GM21423 (cell line): Measurements from ENCODE around the gene MC3R.

Source experiments
- ATAC-seq: cut with Tn5 transposase; IDR thresholded peaks from one replicate; pipeline ENCODE4 v1.9.1; 2021; ENCODE audit warnings: mild to moderate bottlenecking, moderate library complexity; ENCODE audit not compliant: unreplicated experiment

MC3R gene

DNA sequence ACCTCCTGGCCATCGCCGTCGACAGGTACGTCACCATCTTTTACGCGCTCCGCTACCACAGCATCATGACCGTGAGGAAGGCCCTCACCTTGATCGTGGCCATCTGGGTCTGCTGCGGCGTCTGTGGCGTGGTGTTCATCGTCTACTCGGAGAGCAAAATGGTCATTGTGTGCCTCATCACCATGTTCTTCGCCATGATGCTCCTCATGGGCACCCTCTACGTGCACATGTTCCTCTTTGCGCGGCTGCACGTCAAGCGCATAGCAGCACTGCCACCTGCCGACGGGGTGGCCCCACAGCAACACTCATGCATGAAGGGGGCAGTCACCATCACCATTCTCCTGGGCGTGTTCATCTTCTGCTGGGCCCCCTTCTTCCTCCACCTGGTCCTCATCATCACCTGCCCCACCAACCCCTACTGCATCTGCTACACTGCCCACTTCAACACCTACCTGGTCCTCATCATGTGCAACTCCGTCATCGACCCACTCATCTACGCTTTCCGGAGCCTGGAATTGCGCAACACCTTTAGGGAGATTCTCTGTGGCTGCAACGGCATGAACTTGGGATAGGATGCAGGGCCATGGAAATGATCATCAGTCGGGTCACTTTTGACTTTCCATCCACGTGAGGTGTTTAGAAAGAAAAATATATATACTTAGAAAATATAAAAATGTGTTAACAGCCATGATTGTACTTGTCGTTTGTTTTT is 868 bp downstream of the MC3R start:
- ATAC-seq: peak; percentile 43

DNA sequence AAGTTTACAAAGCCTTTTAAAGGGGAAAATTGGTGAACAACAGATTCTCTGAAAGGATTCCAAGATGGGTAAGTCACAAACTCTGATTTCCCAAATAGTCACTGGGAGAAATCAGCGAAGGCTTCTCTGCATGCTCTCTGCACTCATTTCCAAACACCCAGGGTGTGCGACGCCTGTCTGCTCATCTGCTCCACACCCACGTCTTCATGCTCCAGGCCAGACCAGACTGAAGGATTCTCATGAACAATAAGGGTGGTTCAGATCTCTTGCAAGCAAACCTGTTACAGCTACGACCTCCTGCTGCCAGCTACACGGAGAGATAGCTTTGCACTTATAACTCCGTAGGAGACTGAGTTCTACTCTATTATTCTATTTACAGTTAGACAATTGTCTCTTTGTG is 1.4 kb downstream of the MC3R start:
- ATAC-seq: no peak

DNA sequence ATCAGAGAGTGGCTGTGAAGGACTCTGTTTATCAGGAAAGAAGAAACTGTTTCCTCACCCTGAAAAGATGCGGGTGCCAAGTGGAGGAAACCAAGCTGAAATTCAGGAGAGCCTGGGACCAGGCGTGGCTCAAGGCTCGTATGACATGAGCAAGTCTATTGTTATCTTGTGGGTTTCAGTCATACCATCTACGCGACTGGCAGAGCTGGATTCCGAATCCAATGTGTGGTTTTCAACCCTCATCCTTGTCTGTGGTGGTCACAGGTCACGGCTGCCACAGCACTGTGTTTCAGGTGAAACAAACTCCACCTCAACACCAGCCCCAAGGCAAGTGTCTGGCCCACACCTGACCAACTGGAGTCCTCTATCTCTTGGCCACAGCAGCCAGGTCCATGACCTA is 9.1 kb downstream of the MC3R start:
- ATAC-seq: no peak

DNA sequence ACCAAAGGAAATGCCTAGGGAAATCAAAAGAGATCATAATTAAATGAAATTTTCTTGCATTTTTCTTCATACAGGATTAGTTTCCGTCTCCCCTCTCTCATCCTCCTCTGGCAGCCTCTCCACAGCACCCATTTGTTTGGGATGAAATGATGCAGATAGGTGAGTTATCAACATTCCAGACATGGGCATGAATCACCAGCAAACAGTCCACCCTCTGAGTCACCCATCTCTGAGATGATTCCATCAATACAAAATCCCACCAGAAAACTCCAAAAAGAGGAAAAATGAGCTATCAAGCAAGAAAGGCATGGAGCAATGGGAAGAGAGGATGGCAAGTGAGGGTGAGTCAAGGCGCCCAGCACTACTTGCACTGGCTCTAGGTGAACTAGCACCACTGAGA is 11.4 kb downstream of the MC3R start:
- no peak for ATAC-seq

DNA sequence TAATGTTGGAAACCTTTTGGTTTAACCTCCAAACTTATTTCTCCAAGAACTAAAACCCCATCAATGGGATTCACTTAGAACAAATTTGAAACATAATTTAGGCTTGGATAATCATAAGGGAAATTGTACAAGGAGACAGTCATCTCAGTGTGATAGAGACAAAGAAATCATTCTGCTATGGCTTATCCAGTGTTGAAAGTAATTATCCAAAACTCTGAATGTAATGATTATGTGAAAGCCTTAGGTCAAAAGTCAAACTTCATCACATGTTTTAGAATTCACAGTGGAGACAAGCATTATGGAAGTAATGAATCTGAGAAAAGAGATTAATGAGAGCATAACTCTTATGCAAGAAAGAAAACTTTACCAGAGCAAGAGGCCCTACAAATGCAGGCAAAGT is 20.0 kb downstream of the MC3R start:
- ATAC-seq: no peak

DNA sequence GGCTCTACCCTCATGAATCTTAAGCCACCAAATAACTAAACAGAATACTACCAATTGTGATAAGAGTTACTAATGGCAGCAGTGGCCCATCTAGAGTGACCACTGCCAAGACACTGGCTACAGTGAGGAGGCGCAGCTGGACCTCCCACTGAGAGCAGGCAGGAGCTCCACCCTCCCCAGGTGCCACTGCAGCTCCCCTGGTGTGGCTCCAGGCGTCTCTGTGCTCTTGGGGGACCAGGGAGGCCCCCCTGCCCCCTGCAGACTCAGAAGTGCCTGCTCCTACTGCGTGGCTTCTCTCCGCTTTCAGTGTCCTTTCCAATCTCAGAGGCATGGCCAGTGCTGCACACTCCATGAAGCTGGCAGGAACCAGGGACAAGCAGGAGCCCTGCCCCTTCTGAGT is 23.4 kb downstream of the MC3R start:
- ATAC-seq: no peak

DNA sequence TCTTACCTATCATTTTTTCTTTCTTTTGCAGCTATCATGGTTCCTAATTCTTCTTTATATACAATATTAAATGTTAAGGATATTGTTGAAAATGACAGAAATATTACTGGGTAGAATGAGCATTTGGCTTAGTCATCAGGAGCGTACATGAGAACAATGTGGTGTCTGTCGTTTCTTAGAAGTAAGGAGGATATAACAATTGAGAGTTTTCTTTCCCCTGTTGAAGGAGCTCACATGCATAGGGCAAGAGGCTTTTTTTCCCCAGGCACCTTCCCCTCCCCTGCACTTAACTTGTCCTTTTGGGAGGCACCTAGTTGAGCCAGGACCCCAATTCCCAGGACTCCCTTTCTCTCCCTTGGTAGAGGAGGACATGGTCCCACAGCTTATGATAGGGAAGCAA is 25.0 kb downstream of the MC3R start:
- ATAC-seq: no peak

DNA sequence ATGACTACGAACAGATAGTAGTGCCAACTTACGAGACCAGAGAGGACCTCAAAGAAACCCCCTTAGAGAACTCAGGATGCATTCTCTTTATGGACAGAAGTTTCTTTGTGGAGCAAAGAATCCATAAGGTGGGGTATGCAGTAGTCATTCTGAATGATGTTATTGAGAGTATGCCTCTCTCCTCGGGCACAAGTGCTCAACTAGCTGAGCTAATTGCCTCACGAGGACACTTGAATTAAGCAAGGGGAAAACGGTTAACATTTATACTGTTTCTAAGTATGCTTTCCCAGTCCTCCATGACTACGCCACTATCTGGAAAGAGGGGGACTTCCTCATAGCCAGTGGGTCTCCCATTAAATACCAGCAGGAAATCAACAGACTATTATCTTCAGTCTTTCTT is 25.6 kb downstream of the MC3R start:
- ATAC-seq: no peak

DNA sequence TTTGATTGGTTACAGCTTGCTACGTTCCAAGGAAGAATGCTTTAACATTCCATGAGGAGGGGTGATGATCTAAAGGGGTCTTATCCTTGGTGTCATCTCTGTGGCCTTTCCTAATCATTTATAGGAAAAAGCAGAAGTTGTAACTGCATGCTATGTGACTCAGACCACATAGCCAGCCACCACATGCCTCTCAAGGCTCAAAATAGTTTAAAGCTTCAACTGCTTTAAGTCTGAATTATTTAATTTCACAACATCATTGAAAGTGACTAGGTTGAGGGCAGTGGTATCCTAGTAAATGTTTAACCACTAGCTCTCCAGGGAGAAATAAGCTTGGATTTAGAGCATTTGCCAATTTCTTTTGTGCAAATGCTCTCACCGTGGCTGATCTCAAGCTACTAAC is 29.7 kb downstream of the MC3R start:
- no peak for ATAC-seq

DNA sequence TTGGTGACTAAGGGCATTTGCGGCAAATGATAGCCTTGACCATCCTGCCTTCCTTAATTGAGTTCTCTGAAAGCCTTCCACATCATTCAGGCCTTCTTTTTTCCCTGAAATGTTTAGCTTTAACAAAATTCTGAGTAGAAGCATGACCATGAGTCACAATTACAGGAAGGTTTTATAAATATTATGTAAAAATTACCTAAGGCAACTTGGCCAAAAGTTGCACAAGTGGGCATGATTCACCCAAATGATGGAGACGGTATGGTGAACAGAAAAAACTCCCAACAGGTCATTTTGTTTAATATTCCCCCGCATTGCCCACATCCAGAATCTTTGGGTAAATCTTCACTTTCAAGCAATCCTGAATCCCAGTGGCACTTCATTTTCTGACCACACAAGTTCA is 37.0 kb downstream of the MC3R start:
- ATAC-seq: no peak

DNA sequence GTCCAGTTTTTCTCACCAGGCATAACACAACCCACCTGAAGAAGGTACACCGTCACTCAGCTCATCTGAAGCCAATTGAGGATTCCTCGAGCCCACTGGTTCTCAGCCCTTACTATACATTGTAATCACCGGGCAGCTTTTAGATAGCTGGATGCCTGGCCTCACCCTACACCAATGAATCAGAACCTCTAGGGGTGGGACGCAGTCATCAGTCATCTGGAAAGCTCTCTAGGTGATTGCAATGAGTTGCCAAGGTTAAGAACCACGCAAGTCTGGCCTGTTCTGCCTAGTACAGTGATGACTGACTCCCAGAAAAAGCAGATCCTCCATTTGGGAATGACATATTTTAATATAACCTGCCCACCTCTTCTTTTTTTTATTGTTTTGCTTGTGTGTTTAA is 41.1 kb downstream of the MC3R start:
- ATAC-seq: no peak

DNA sequence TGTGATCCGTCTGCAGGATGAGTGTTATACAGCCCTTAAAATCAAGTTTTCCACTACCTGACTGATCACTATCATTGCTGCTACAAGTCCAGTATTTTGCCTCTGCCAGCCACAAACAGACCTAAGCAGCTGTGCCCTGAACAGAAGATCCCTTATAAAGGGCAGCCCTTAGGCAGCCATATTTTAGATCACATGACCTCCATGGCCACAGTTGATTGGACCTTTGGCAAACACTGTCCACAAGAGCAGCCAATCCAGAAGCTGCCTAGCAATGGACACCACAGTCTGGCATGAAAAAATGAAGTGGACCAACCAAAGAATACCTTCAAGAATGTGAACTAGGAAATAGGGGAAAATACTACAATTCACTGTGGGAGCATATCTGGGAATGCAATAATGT is 50.8 kb downstream of the MC3R start:
- no peak for ATAC-seq
